SK-N-DZ (cell line): ENCODE data around the gene EFTUD2.
"Not testable (repeated sequence)": the region's sequence is repeated elsewhere in the genome, so short reads cannot be mapped to it uniquely, and the experiment has no call there.

Experiments
- DNase-seq: peaks from one replicate; pipeline ENCODE4 v3.0.0-alpha.2; 2015; ENCODE audit warnings: low spot score
- small RNA-seq, 2 experiments: library from RNA; depleted of rRNA; stranded (forward); fragments of <200 nt; gene quantifications; one replicate each; pipeline ENCODE3, GENCODE V24; 2014

Gene EFTUD2

DNA sequence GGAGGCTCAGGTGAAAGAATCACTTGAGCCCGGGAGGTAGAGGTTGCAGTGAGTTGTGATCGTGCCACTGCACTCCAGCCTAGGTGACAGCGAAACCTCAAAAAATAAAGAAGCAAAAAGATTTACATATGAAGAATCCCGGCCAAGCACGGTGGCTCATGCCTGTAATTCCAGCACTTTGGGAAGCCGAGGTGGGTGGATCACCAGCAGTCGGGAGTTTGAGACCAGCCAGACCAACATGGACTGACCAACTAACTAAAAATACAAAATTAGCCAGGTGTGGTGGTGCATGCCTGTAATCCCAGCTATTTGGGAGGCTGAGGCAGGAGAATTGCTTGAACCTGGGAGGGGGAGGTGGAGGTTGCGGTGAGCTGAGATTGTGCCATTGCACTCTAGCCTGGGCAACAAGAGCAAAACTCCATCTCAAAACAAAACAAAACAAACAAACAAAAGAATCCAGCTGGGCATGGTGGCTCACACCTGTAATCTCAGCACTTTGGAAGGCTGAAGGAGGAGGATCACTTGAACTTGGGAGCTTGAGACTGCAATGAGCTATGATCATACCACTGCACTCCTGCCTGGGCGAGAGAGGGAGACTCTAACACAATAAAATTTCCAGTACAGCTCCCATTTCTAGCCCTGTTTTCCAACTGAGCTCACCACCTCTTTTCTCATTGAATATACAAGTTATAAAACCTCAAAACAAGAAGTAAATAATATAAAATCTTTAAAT, 90.4 kb downstream of the EFTUD2 start:
- not testable (repeated sequence) for DNase-seq

DNA sequence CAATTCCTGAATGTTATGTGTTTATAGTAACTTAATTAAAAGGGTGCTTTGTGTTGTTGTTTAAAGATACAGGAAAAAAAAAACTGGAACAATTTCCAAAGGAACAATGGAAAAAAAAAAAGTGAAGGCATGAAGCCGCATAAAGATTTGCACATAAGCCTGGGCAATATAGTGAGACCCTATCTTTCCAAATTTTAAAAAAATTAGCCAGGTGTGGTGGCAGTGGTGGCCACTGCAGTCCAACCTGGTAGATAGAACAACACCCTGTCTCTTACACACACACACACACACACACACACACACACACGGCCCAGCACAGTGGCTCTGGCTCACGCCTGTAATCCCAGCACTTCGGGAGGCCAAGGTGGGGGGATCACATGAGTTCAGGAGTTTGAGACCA, 91.1 kb downstream of the EFTUD2 start:
- DNase-seq: no peak

DNA sequence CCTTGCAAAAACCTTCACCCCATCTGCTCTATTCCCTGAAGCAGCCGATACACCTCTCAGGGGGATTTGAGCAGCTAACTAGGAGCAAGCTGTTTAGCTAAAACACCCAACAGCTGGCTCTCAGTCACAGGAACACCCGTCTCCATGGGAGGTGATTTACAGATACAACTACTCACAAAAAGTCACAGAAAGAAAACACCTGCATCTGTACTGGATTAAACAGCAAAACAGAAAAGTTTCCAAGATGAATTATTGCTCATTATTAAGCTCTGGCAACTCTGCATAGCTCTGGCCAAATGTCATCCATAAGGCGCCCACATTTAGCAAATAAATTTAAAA, 91.5 kb downstream of the EFTUD2 start:
- DNase-seq: no peak

DNA sequence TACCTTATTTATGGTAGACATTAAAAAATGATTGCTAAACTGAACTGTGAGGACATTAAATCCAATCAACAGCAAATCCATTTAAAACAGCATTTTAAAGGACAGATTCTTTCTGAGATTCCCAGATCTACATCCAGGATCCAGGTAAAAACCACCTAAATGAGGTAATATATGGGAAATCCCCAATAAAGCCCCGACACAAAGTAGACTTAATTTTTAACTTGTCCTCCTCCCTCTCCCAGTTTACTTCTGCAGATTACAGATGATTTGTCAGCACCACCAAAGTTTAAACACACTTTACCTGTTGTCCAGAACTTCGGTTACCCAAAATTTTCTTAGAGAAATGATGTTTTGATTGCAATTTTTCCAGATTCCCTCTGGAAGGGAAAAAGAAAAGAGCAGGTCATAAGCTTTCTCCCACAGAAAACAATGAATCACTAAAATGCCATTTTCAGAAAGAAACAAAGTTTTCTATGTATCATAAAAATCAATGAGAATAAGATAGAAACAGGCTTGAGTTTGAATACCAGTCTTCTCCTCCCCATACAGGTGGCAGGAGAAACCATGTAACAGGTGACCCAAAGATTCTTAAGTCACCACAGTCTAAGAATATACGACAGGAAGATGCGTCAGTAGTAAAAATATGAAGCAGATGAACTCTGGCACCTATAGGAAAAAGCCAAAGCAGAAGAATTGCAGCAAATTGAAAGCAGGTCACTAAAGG, 92.0 kb downstream of the EFTUD2 start:
- no peak for DNase-seq

DNA sequence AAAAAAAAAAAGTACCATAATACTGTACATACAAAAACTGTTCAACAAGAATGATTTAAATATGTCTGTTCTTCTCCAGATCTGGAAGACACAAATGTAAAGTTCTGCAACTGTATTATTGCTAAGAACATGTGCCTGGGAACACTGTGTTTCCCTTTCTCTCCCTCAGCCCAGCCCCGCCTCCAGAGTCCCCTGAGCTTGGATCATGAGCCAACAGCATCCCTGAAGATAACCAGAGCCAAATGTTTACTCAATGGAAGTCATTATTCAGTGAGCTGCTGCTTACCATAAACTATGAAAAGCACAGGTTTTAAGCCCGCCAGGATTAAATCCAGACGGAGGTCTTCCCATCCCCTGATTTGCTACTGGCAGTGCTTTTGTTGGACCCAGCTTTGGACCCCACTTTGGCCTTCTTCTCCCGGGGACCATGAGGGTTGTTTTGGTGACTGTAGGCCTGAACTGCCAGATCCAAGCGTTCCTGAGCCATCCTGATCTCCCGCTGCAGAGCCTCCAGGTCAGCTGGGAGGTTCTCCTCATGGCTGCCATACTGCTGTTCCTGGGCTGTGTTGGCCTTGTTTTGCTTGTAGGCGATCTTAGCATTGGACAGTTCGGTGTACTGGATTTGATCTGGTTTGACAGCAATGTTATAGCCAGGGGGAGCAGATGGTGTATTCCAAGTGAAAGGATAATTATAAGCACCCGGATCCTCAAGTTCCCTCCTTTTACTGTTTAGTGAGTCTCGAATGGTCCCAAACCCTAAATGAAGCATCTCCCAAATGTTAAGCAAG, 94.7 kb downstream of the EFTUD2 start:
- DNase-seq: no peak

DNA sequence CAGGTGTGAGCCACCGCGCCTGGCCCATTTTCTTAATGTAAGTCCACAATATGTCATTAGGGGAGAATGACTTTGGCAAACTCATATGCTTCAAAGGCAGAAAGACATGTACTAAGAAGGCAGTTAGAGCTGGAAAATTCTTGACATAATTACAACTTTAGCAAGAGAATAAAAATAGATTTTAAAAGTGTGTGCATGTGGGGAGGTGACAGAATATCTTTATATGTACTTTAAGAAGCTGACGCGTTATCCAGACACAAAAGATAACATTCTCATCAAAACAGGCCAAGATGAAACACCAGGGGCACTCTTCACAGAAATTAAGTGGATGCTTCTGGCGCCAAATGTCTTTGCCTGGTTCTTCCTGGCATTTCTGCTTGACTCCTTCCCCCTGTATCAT, 97.4 kb downstream of the EFTUD2 start:
- DNase-seq: no peak

Small RNAs within 50 kb of the gene (small RNA-seq; reads per million reads assigned to genes)
- 0 reads per million in 2 experiments for gene CCDC103
- 0.08 to 0.22 reads per million in 2 experiments for gene MIR6783
- 0 reads per million in 2 experiments for gene RN7SL405P
